HFF-Myc (cell line): ENCODE measurements around the gene CFAP119.

Source experiments
- DNase-seq: peaks from one replicate; pipeline ENCODE4 v3.0.0-alpha.2; 2011; ENCODE audit warnings: low read depth; ENCODE audit errors: extremely low read depth
- H3K4me3 ChIP-seq: replicated peaks from 2 replicates; pipeline ENCODE4 v1.5.1; 2011; ENCODE audit warnings: low read depth, mild to moderate bottlenecking, control low read depth, low read length
- CTCF ChIP-seq: IDR thresholded peaks from 2 replicates; pipeline ENCODE4 v1.5.1; 2012; ENCODE audit warnings: mild to moderate bottlenecking, low read depth, low read length, control low read depth; ENCODE audit errors: missing control alignments

The CFAP119 gene

GRCh38 chr16:30760001-30760559, 1.8 kb downstream of the CFAP119 start:
- TF ChIP-seq CTCF: no peak
- DNase-seq: no peak

GRCh38 chr16:30758988-30759491, 2.8 kb downstream of the CFAP119 start:
- no peak for DNase-seq
- no peak overlapping the region for H3K4me3 ChIP-seq
- no peak for TF ChIP-seq CTCF

More at GRCh38 chr16:30760001-30760559, 1.8 kb downstream of the CFAP119 start:
- peak overlapping the region; percentile 94; the same call in 1 of the 2 replicates for H3K4me3 ChIP-seq

DNA sequence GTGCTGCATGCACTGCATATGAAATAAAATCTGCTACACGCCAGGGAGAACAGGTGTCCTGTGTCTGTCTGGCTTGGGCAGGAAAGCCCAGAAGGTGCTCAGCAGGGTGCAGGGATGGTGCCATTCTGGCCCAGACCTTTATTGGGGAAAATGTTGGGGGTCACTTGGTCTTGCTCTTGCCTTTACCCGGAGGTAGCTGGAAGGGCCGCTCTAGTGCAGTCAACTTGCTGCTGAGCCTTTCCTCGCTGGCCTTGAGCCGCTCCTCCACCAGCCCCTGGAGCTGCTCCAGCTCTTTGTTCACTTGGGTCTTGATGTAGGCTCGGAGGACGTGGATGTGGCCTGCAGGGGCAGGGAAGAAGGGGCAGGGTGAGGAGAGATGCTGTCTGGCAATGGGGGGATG, 4.5 kb downstream of the CFAP119 start:
- DNase-seq: no peak
- H3K4me3 ChIP-seq: no peak overlapping the region
- TF ChIP-seq CTCF: no peak

GRCh38 chr16:30756781-30757100, 5.1 kb downstream of the CFAP119 start:
- DNase-seq: no peak
- no peak for TF ChIP-seq CTCF
- no peak overlapping the region for H3K4me3 ChIP-seq

- no peak overlapping the region for H3K4me3 ChIP-seq
- no peak for DNase-seq
- TF ChIP-seq CTCF: no peak
Measured at GRCh38 chr16:30755955-30756780, 5.7 kb downstream of the CFAP119 start.

- no peak for DNase-seq
- no peak overlapping the region for H3K4me3 ChIP-seq
- no peak for TF ChIP-seq CTCF
Measured at GRCh38 chr16:30753596-30753995, 8.3 kb downstream of the CFAP119 start.
